Thyroid gland (tissue), 4 donors: ENCODE results near the gene JUNB.

Experiments used
- POLR2A ChIP-seq, 2 donors: fragments of 450-650 bp; IDR thresholded peaks; one replicate each; pipeline ENCODE4 v1.6.1; 2017; ENCODE audit warnings: antibody characterized with exemption in 2 of 2, mild to moderate bottlenecking in 2 of 2, moderate library complexity in 1 of 2
- TF ChIP-seq, protein P1 (sequence below), 6 experiments: fragments of 200-600 bp in 3 of 6; fragments of 450-650 bp in 3 of 6; sonication (generic) in 3 of 6; IDR thresholded peaks; one replicate each; pipeline ENCODE4 v1.5.1; 2016 to 2019; ENCODE audit warnings: antibody characterized with exemption in 6 of 6, mild to moderate bottlenecking in 2 of 6, inconsistent platforms in 1 of 6, moderate library complexity in 1 of 6

DNA sequence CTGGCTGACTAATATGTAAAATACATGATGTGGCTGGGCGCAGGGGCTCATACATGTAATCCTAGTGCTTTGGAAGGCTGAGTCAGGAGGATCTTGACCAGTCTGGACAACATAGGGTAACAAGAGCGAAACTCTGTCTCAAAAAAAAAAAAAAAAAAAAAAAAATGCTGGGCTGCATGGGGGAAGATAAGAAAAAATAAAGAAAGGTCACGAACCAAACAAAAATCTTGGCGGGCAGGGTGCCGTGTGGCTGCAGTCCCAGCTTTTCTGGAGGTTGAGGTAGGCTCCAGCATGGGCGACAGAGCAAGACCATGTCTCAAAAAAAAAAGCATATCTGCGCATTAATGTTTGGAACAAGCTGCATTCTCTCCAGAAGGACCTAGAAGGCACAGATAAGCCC is 23.8 kb downstream of the JUNB start:
- TF ChIP-seq, protein P1, sequence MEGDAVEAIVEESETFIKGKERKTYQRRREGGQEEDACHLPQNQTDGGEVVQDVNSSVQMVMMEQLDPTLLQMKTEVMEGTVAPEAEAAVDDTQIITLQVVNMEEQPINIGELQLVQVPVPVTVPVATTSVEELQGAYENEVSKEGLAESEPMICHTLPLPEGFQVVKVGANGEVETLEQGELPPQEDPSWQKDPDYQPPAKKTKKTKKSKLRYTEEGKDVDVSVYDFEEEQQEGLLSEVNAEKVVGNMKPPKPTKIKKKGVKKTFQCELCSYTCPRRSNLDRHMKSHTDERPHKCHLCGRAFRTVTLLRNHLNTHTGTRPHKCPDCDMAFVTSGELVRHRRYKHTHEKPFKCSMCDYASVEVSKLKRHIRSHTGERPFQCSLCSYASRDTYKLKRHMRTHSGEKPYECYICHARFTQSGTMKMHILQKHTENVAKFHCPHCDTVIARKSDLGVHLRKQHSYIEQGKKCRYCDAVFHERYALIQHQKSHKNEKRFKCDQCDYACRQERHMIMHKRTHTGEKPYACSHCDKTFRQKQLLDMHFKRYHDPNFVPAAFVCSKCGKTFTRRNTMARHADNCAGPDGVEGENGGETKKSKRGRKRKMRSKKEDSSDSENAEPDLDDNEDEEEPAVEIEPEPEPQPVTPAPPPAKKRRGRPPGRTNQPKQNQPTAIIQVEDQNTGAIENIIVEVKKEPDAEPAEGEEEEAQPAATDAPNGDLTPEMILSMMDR (IDR thresholded peaks at IDR 0.05), result no peak
- TF ChIP-seq POLR2A (IDR thresholded peaks at IDR 0.05), result no peak
